ENCODE results near the gene FBXO21. TPM values are rescaled to one million over a fixed set of nuclear protein-coding genes. Genes with fewer than 3 reads are reported as not detected.

The FBXO21 gene
- total and polyA plus RNA-seq, 2 of the 13 experiments (the other 11 are each of a cell fraction or from before 2014, with no cell fraction given) = 15.6 to 32.5 TPM

- H3K4me1 ChIP-seq (ENCODE audit: insufficient read depth, low read length) = peaks cover 41% of the 10 kb centered on the region
- no peaks in the 10 kb centered on the region for H4K20me1 ChIP-seq (ENCODE audit: insufficient read depth, low read length)
- no peak for FAIRE-seq
- no peak overlapping the region for H3K27ac ChIP-seq (ENCODE audit: extremely low read length, insufficient read depth, low read length)
- peaks cover 19% of the 10 kb centered on the region for H3K9me3 ChIP-seq (ENCODE audit: low read length)
- BruUV-seq (replicated peaks) = no TSS peak
- no peak overlapping the region for H3K4me3 ChIP-seq (replicated peaks in 1 of 3; ENCODE audit: insufficient read depth in 1 of 3, low read depth in 2 of 3, low read length in 3 of 3)
- ChIA-PET POLR2A (no interaction called here), CTCF (ENCODE audit: low intra/inter-chr PET ratio, low total read pairs) (no interaction called here)
- H3K4me2 ChIP-seq (ENCODE audit: low read depth, low read length) = 0 out of 2 replicates have a peak overlapping the region, but pooled peaks have one; percentile 19
- in situ Hi-C loops (cut with HindIII; ENCODE audit: extremely low pct_ligation_motif_present, low pct_unique_long_range_greater_than_20kb) = no loop called here
- H2AFZ ChIP-seq (ENCODE audit: low read length) = no peak overlapping the region
- no peak for DNase-seq (ENCODE audit: low spot score)
- H3K79me2 ChIP-seq (ENCODE audit: insufficient read depth, low read length) = no peaks in the 10 kb centered on the region
- 19% methylated on average over 5 of the region's 6 CpGs for WGBS (ENCODE audit: low lambda C conversion rate)
- intact Hi-C loops (cut with micrococcal nuclease; ENCODE audit: unreplicated experiment) = no loop called here
- H3K9ac ChIP-seq (ENCODE audit: insufficient read depth, low read depth, low read length) = no peak overlapping the region
- H3K36me3 ChIP-seq (replicated peaks in 1 of 2; ENCODE audit: control insufficient read depth in 1 of 2, insufficient read depth in 2 of 2, low read length in 2 of 2) = no peaks in the 10 kb centered on the region
- peak; percentile 31 for ATAC-seq
- H3K27me3 ChIP-seq (ENCODE audit: control insufficient read depth in 1 of 2, insufficient read depth in 2 of 2, low read length in 2 of 2) = no peaks in the 10 kb centered on the region
- TF ChIP-seq ZSCAN30 (CRISPR knock-in tag; IDR thresholded peaks at IDR 0.05) = no peak
- TF ChIP-seq HNF1B (CRISPR knock-in tag; IDR thresholded peaks at IDR 0.05) = no peak
- TF ChIP-seq EED (CRISPR knock-in tag; IDR thresholded peaks at IDR 0.05) = no peak
- TF ChIP-seq NFIC (IDR thresholded peaks at IDR 0.05; ENCODE audit: low read length) = no peak
- TF ChIP-seq ZNF773 (CRISPR knock-in tag; IDR thresholded peaks at IDR 0.05; ENCODE audit: borderline replicate concordance) = no peak
- no peak for TF ChIP-seq ZNF460 (CRISPR knock-in tag; IDR thresholded peaks at IDR 0.05; ENCODE audit: borderline replicate concordance)
Observed at GRCh38 chr12:117125272-117125613, 65.0 kb downstream of the FBXO21 start.

- H3K9ac ChIP-seq (ENCODE audit: insufficient read depth, low read depth, low read length) = no peak overlapping the region
- peaks cover 36% of the 10 kb centered on the region for H3K4me1 ChIP-seq (ENCODE audit: insufficient read depth, low read length)
- 18% methylated on average over 5 of the region's 8 CpGs for WGBS (ENCODE audit: low lambda C conversion rate)
- H3K79me2 ChIP-seq (ENCODE audit: insufficient read depth, low read length) = no peaks in the 10 kb centered on the region
- TF ChIP-seq ZNF614 (CRISPR knock-in tag; IDR thresholded peaks at IDR 0.05; ENCODE audit: borderline replicate concordance) (no peak), EP300 (IDR thresholded peaks at IDR 0.05; ENCODE audit: low read depth in 2 of 2, low read length in 2 of 2) (peak in 1 of 2 experiments; percentile 33; a peak in 1 of 4 replicates), EP300 (CRISPR knock-in tag; IDR thresholded peaks at IDR 0.05; ENCODE audit: borderline replicate concordance) (no peak), FOSL2 (CRISPR knock-in tag; IDR thresholded peaks at IDR 0.05) (peak; percentile 68), CBX2 (IDR thresholded peaks at IDR 0.05; ENCODE audit: low read depth, low read length) (no peak), CBX2 (CRISPR knock-in tag; IDR thresholded peaks at IDR 0.05; ENCODE audit: low read depth) (no peak), STAT5B (CRISPR knock-in tag; IDR thresholded peaks at IDR 0.05) (no peak), TERF1 (CRISPR knock-in tag; IDR thresholded peaks at IDR 0.05) (no peak), TCF7 (IDR thresholded peaks at IDR 0.05; ENCODE audit: low read depth) (peak; percentile 58; the same call in 1 of the 2 replicates)
- FAIRE-seq = no peak
- no peaks in the 10 kb centered on the region for H3K27me3 ChIP-seq (ENCODE audit: control insufficient read depth in 1 of 2, insufficient read depth in 2 of 2, low read length in 2 of 2)
- H3K9me3 ChIP-seq (ENCODE audit: low read length) = peaks cover 19% of the 10 kb centered on the region
- peak; percentile 28 for DNase-seq (ENCODE audit: low spot score)
- H3K36me3 ChIP-seq (replicated peaks in 1 of 2; ENCODE audit: control insufficient read depth in 1 of 2, insufficient read depth in 2 of 2, low read length in 2 of 2) = no peaks in the 10 kb centered on the region
- H2AFZ ChIP-seq (ENCODE audit: low read length) = no peak overlapping the region
- in situ Hi-C loops (cut with HindIII; ENCODE audit: extremely low pct_ligation_motif_present, low pct_unique_long_range_greater_than_20kb) (no loop called here), intact Hi-C loops (cut with micrococcal nuclease; ENCODE audit: unreplicated experiment) (no loop called here)
- H3K27ac ChIP-seq (ENCODE audit: extremely low read length, insufficient read depth, low read length) = no peak overlapping the region
- H3K4me3 ChIP-seq (replicated peaks in 1 of 3; ENCODE audit: insufficient read depth in 1 of 3, low read depth in 2 of 3, low read length in 3 of 3) = no peak overlapping the region
- ATAC-seq = peak; percentile 52
- no peaks in the 10 kb centered on the region for H4K20me1 ChIP-seq (ENCODE audit: insufficient read depth, low read length)
- BruUV-seq (replicated peaks) = no TSS peak
- ChIA-PET CTCF (ENCODE audit: low intra/inter-chr PET ratio, low total read pairs) (no interaction called here), POLR2A (no interaction called here)
- 0 out of 2 replicates have a peak overlapping the region, but pooled peaks have one; percentile 19 for H3K4me2 ChIP-seq (ENCODE audit: low read depth, low read length)
Observed at GRCh38 chr12:117124421-117125271, 65.6 kb downstream of the FBXO21 start.

Data from HepG2 (cell line).